Hematopoietic multipotent progenitor cell treated with erythropoietin and hydrocortisone succinate and interleukin-3 and kit ligand, for 6 days (in vitro differentiated cells): ENCODE results near the gene SMIM32.

Source experiments
- DNase-seq: peaks from one replicate; pipeline ENCODE4 v3.0.0-alpha.2; 2015

Gene SMIM32

GRCh38 chr5:136192526-136193321 lies at the start of gene SMIM32:
Gene SMIM32, minus strand, starts transcription at chr5:136193162. Its CDS starts 638 bp downstream, at chr5:136192524.
- peak; percentile 21 for DNase-seq

- no peak for DNase-seq
Observed at GRCh38 chr5:136242611-136243010, 49.6 kb upstream of the SMIM32 start.

- no peak for DNase-seq
Observed at GRCh38 chr5:136242136-136242535, 49.2 kb upstream of the SMIM32 start.

GRCh38 chr5:136240894-136241293 lies 47.9 kb upstream of the SMIM32 start:
- no peak for DNase-seq

GRCh38 chr5:136236479-136237083 lies 43.6 kb upstream of the SMIM32 start:
- no peak for DNase-seq

GRCh38 chr5:136235321-136235720 lies 42.4 kb upstream of the SMIM32 start:
- DNase-seq: no peak

- no peak for DNase-seq
Observed at GRCh38 chr5:136232316-136232715, 39.4 kb upstream of the SMIM32 start.

- DNase-seq: no peak
Observed at GRCh38 chr5:136230176-136230575, 37.2 kb upstream of the SMIM32 start.

GRCh38 chr5:136228136-136228757 lies 35.3 kb upstream of the SMIM32 start:
- no peak for DNase-seq

- no peak for DNase-seq
Observed at GRCh38 chr5:136226401-136226800, 33.4 kb upstream of the SMIM32 start.

GRCh38 chr5:136225796-136226195 lies 32.8 kb upstream of the SMIM32 start:
- DNase-seq: no peak

- no peak for DNase-seq
Observed at GRCh38 chr5:136222580-136223235, 29.7 kb upstream of the SMIM32 start.

- DNase-seq: no peak
Observed at GRCh38 chr5:136221340-136221739, 28.4 kb upstream of the SMIM32 start.

- no peak for DNase-seq
Observed at GRCh38 chr5:136216230-136216629, 23.3 kb upstream of the SMIM32 start.

- DNase-seq: no peak
Observed at GRCh38 chr5:136215812-136216211, 22.9 kb upstream of the SMIM32 start.

GRCh38 chr5:136213919-136214493 lies 21.0 kb upstream of the SMIM32 start:
- DNase-seq: no peak

- peak; percentile 73 for DNase-seq
Observed at GRCh38 chr5:136212252-136212721, 19.3 kb upstream of the SMIM32 start.

GRCh38 chr5:136211282-136212040 lies 18.5 kb upstream of the SMIM32 start:
- DNase-seq: no peak

- DNase-seq: no peak
Observed at GRCh38 chr5:136210259-136210658, 17.3 kb upstream of the SMIM32 start.

GRCh38 chr5:136209346-136209910 lies 16.5 kb upstream of the SMIM32 start:
- DNase-seq: no peak

GRCh38 chr5:136208916-136209315 lies 16.0 kb upstream of the SMIM32 start:
- DNase-seq: no peak

GRCh38 chr5:136207631-136208030 lies 14.7 kb upstream of the SMIM32 start:
- DNase-seq: no peak
